DND-41 (cell line): ENCODE measurements around the gene CACNA1S.

ENCODE experiments used
- ATAC-seq: fragments of 200-7000 bp; cut with Tn5 transposase; 3 replicates; pipeline ENCODE4 v1.9.1; 2021; ENCODE audit warnings: low read depth; ENCODE audit not compliant: insufficient read depth
- DNase-seq: peaks from one replicate; pipeline ENCODE4 v3.0.0-alpha.2; 2020
- H2AFZ ChIP-seq: 2 replicates; pipeline ENCODE4 v1.6.0; 2012; ENCODE audit warnings: low read depth, low read length
- H3K27ac ChIP-seq: 2 replicates; pipeline ENCODE4 v1.5.1; 2012; ENCODE audit warnings: low read length, inconsistent platforms
- H3K27me3 ChIP-seq: fragments of 200-600 bp; sonication (generic); 2 replicates; pipeline ENCODE4 v1.6.0; 2012; ENCODE audit warnings: low read length, mild to moderate bottlenecking, inconsistent platforms; ENCODE audit not compliant: insufficient read depth, poor library complexity
- H3K36me3 ChIP-seq: 2 replicates; pipeline ENCODE4 v1.5.1; 2012; ENCODE audit warnings: low read length, inconsistent platforms; ENCODE audit not compliant: insufficient read depth
- H3K4me1 ChIP-seq: 2 replicates; pipeline ENCODE4 v1.5.1; 2012; ENCODE audit warnings: mild to moderate bottlenecking, low read length; ENCODE audit not compliant: insufficient read depth
- H3K4me2 ChIP-seq: 2 replicates; pipeline ENCODE4 v1.6.0; 2012; ENCODE audit warnings: mild to moderate bottlenecking, moderate library complexity, low read length, inconsistent platforms; ENCODE audit not compliant: insufficient read depth
- H3K4me3 ChIP-seq, 2 experiments: fragments of 200-600 bp in 1 of 2; shearing (Covaris generic) in 1 of 2; 2 replicates each; pipeline ENCODE4 v1.5.1; 2012 to 2016; ENCODE audit warnings: inconsistent platforms in 2 of 2, low read length in 2 of 2, mild to moderate bottlenecking in 2 of 2, low read depth in 1 of 2, moderate library complexity in 1 of 2
- H3K79me2 ChIP-seq: 2 replicates; pipeline ENCODE4 v1.6.0; 2012; ENCODE audit warnings: low read length, inconsistent platforms; ENCODE audit not compliant: insufficient read depth
- H3K9ac ChIP-seq: 2 replicates; pipeline ENCODE4 v1.6.0; 2012; ENCODE audit warnings: low read depth, mild to moderate bottlenecking, inconsistent platforms, low read length, moderate library complexity
- H3K9me3 ChIP-seq: 2 replicates; pipeline ENCODE4 v1.5.1; 2012; ENCODE audit warnings: low read length, moderate library complexity, mild to moderate bottlenecking, inconsistent platforms; ENCODE audit not compliant: insufficient read depth, severe bottlenecking
- H4K20me1 ChIP-seq: 2 replicates; pipeline ENCODE4 v1.6.0; 2012; ENCODE audit warnings: low read length; ENCODE audit not compliant: insufficient read depth
- EZH2 ChIP-seq: IDR thresholded peaks from 3 replicates; pipeline ENCODE4 v1.6.1; 2012; ENCODE audit warnings: borderline replicate concordance, low read depth, mild to moderate bottlenecking, moderate library complexity, low read length, inconsistent platforms; ENCODE audit not compliant: severe bottlenecking
- TF ChIP-seq, protein P1 (sequence below): IDR thresholded peaks from 2 replicates; pipeline ENCODE4 v1.5.1; 2012; ENCODE audit warnings: borderline replicate concordance, low read length, moderate library complexity, mild to moderate bottlenecking; ENCODE audit not compliant: poor library complexity, severe bottlenecking; ENCODE audit errors: extremely low read depth

Gene CACNA1S

DNA sequence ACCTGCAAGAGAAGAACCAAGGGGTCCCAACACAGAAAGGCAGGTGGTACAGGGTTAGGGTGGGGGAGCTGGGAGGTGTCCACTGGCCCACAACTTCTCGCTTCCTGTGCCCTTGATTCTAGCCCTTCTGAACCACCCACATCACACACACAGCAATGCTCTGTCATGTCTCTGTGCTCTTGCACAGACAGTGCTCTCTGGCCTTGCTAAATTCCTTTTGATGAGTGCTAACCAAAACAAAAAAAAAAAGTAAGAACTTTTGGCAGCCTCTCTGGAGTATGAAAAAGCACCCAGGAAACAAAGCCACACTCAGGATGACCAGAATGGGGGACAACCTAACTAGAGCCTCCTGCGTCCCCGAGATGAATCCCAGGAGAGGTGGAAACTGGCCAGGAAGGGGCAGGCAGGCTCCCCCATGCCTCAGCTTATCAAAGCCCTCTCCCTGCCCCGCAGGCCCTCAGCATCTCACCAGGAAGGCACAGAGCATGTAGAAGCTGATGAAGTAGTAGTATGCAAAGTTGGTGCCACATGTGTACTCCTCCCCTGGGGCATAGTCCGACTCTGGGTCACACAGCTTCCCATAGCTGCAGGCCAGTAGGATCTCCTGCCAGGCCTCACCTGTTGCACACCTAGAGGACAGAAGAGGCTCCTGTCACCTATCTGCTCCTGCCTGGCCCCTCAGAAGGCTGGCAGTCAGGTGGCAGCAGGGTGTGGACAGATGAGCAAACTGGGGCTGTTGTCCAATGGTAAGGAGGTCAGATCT is 61.5 kb downstream of the CACNA1S start:
- ATAC-seq, result no peak; the same call in 2 of the 3 replicates
- Histone ChIP-seq H3K9ac (no peak overlapping the region), H3K4me1 (no peaks in the 10 kb centered on the region), H3K27me3 (peaks cover 7% of the 10 kb centered on the region), H4K20me1 (peaks cover 6% of the 10 kb centered on the region; the same call in 1 of the 2 replicates), H3K27ac (no peak overlapping the region), H2AFZ (no peak overlapping the region), H3K9me3 (no peaks in the 10 kb centered on the region), H3K36me3 (no peaks in the 10 kb centered on the region), H3K4me3 (no peak overlapping the region), H3K4me2 (no peak overlapping the region), H3K79me2 (no peaks in the 10 kb centered on the region)
- no peak for DNase-seq
- TF ChIP-seq, protein P1, sequence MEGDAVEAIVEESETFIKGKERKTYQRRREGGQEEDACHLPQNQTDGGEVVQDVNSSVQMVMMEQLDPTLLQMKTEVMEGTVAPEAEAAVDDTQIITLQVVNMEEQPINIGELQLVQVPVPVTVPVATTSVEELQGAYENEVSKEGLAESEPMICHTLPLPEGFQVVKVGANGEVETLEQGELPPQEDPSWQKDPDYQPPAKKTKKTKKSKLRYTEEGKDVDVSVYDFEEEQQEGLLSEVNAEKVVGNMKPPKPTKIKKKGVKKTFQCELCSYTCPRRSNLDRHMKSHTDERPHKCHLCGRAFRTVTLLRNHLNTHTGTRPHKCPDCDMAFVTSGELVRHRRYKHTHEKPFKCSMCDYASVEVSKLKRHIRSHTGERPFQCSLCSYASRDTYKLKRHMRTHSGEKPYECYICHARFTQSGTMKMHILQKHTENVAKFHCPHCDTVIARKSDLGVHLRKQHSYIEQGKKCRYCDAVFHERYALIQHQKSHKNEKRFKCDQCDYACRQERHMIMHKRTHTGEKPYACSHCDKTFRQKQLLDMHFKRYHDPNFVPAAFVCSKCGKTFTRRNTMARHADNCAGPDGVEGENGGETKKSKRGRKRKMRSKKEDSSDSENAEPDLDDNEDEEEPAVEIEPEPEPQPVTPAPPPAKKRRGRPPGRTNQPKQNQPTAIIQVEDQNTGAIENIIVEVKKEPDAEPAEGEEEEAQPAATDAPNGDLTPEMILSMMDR, result no peak
- TF ChIP-seq EZH2, result no peak

DNA sequence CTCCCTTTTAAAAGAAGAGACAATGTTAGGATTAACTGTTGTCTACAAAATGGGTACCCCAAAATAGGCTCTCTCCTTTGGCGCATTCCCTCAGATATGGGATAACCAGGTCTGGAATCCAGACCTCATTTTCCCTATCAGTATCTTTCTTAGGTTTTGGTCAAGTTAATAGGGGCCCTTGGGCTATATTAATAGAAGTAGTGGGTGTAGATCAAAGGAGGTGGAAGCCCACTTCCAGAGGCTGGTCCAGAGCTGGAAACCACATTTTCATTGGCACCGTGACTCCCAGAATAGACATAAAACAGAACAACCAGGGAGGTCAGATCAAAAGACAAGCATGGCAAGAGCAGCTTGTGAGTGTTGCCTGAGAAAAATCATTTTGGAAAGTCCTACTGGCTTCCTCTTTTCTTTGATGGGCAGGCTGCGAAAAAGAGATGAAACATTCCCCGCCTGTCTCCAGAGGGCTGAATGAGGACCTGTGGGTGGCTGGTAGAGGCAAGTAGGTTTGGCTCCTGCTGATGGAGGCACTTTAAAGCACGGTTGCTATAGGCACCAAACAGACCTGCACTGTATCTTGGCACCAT is 62.9 kb downstream of the CACNA1S start:
- no peaks in the 10 kb centered on the region for H3K79me2 ChIP-seq
- H3K4me3 ChIP-seq, result no peak overlapping the region
- no peaks in the 10 kb centered on the region for H3K36me3 ChIP-seq
- no peak overlapping the region for H3K4me2 ChIP-seq
- no peak overlapping the region for H2AFZ ChIP-seq
- DNase-seq, result no peak
- peaks cover 4% of the 10 kb centered on the region for H3K27me3 ChIP-seq
- H3K27ac ChIP-seq, result no peak overlapping the region
- H3K9ac ChIP-seq, result no peak overlapping the region
- H4K20me1 ChIP-seq, result peaks cover 6% of the 10 kb centered on the region; the same call in 1 of the 2 replicates
- H3K9me3 ChIP-seq, result no peaks in the 10 kb centered on the region
- ATAC-seq, result no peak
- no peaks in the 10 kb centered on the region for H3K4me1 ChIP-seq
- TF ChIP-seq, protein P1, result no peak
- no peak for TF ChIP-seq EZH2

DNA sequence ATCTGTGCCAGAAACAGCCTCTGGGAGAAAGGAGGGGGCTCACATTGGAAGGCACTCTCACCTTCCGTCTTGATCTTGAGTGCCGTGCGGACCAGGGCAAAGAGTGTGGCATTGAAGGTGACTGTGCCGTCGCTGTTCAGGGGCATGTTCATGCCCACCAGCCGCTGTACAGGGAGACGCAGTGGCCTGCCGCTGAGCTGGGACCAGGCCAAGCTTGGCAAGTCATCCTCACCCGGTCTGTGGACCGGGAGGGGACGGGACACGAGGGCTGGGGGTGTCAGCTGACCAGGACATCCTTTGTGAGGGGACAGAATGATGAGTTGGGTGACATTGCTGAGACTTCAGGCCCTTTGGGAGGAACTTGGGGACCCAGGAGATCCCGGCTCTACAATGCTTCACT is 63.7 kb downstream of the CACNA1S start:
- ATAC-seq (no peak), DNase-seq (no peak)
- Histone ChIP-seq H3K4me2 (no peak overlapping the region), H3K4me3 (no peak overlapping the region), H3K27me3 (peaks cover 4% of the 10 kb centered on the region), H3K79me2 (no peaks in the 10 kb centered on the region), H3K9ac (no peak overlapping the region), H3K9me3 (no peaks in the 10 kb centered on the region), H3K4me1 (no peaks in the 10 kb centered on the region), H3K27ac (no peak overlapping the region), H4K20me1 (peaks cover 6% of the 10 kb centered on the region; the same call in 1 of the 2 replicates), H3K36me3 (no peaks in the 10 kb centered on the region), H2AFZ (no peak overlapping the region)
- TF ChIP-seq, protein P1, result no peak
- TF ChIP-seq EZH2, result no peak
